ENCODE measurements around the gene TSNAXIP1.

TSNAXIP1 gene

GRCh38 chr16:67806428-67807147, at the start of gene TSNAXIP1, which contains the start of gene RANBP10:
TSS of gene TSNAXIP1 (plus strand) at chr16:67806889. CDS start at chr16:67807150, 261 bp downstream.
TSS of gene RANBP10 (minus strand) at chr16:67806560. CDS start at chr16:67806536, 24 bp downstream.
- peak; percentile 100 for DNase-seq (ENCODE audit: low read depth)

DNA sequence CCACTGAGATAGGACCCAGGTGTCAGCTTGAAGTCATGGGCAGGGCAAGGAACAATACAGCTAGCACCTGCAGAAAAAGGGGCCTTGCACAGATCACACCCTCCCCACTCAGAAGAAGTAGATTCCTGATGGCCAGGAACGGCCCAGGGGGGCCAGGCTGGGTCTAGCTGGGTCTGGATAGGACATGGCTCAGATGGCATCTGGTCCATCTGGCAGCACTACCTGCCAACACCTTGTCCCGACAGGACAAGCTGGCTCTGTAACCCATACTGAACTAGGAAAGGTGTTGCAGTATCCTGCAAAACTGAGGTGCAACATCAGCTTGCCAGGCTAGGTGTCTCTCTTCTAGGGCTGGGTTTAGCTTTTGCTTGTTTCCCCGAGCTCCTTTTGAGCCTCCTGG, 48.7 kb upstream of the TSNAXIP1 start:
- no peak overlapping the region for H3K4me3 ChIP-seq (ENCODE audit: low read length)
- TF ChIP-seq CTCF (IDR thresholded peaks at IDR 0.05; ENCODE audit: insufficient read depth, low read depth, low read length, missing control alignments) = no peak
- no peak for DNase-seq (ENCODE audit: low read depth)

More at GRCh38 chr16:67806428-67807147, at the start of gene TSNAXIP1, which contains the start of gene RANBP10:
- H3K4me3 ChIP-seq (ENCODE audit: low read length) = peak within 1 kb of the TSS; percentile 95
- no peak for TF ChIP-seq CTCF (IDR thresholded peaks at IDR 0.05; ENCODE audit: insufficient read depth, low read depth, low read length, missing control alignments)

GRCh38 chr16:67758966-67759365, 47.7 kb upstream of the TSNAXIP1 start:
- no peak for TF ChIP-seq CTCF (IDR thresholded peaks at IDR 0.05; ENCODE audit: insufficient read depth, low read depth, low read length, missing control alignments)
- no peak for DNase-seq (ENCODE audit: low read depth)
- H3K4me3 ChIP-seq (ENCODE audit: low read length) = no peak overlapping the region

DNA sequence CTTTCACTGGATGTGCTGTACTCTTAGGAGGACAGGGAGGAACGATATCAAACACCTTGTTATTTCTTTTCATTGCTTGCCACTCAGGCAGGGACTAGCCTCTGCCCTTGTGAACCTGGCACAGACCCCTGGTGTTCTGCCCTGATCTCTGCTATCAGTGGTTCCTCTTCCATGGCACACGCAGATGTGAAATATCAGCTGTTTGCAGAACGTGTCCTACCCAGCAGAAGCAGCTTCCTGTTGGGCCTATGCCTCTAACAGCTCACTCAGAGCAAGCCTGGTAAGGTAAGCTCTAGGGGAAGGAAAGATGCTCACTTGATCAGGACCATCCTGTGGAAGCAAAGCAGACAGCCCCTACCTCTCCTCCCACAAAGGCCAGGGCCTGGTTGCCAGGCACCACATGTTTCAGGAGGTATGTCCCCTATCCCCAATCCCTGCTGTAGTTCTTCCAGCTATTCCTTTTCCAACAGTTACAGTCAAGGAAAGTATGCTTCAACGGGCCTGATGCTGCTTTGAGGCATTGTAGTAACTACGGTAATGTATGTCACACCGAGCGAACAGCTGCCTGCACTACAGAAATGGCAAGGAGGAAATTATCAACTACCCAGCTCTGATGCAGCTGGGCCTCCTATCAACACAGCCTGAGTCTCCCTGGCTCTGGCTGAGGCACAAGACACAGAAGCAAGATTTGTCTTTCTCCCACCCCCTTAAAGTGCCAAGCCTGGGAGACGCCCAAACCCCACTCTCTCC, 46.3 kb upstream of the TSNAXIP1 start:
- H3K4me3 ChIP-seq (ENCODE audit: low read length) = no peak overlapping the region
- TF ChIP-seq CTCF (IDR thresholded peaks at IDR 0.05; ENCODE audit: insufficient read depth, low read depth, low read length, missing control alignments) = no peak
- DNase-seq (ENCODE audit: low read depth) = no peak

- no peak overlapping the region for H3K4me3 ChIP-seq (ENCODE audit: low read length)
- no peak for TF ChIP-seq CTCF (IDR thresholded peaks at IDR 0.05; ENCODE audit: insufficient read depth, low read depth, low read length, missing control alignments)
- DNase-seq (ENCODE audit: low read depth) = peak; percentile 26
These were observed 45.8 kb upstream of the TSNAXIP1 start for GRCh38 chr16:67760956-67761230.

DNA sequence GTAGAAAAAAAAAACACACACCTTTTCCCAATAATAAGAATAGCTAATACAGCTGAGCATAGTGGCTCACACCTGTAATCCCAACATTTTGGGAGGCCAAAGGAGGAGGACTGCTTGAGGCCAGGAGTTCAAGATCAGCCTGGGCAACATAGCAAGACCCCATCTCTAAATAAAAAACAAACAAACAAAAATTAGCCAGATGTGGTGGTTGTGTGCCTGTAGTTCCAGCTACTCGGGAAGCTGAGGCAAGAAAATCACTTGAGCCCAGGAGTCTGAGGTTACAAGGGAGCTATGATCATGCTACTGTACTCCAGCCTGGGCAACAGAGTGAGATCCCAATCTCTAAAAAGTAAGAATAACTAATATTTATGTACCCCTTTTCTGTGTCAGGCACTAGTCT, 44.8 kb upstream of the TSNAXIP1 start:
- no peak for DNase-seq (ENCODE audit: low read depth)
- no peak for TF ChIP-seq CTCF (IDR thresholded peaks at IDR 0.05; ENCODE audit: insufficient read depth, low read depth, low read length, missing control alignments)
- H3K4me3 ChIP-seq (ENCODE audit: low read length) = no peak overlapping the region

Data from epithelial cell of esophagus (primary cell).